Endothelial cell of umbilical vein (primary cell): ENCODE data around the gene PPFIBP1. TPM values are rescaled to one million over a fixed set of nuclear protein-coding genes. Genes with fewer than 3 reads are reported as not detected.
"Not testable (repeated sequence)": the region's sequence is repeated elsewhere in the genome, so short reads cannot be mapped to it uniquely, and the experiment has no call there.

Source experiments
- BruUV-seq: library from RNA; stranded (reverse); fragments of 400-500 nt; replicated peaks from 2 replicates; lab custom pipeline; 2021; lab: Mats Ljungman, UMichigan
- CTCF ChIA-PET: fragments of 300-600, 350-600 bp; sonication (Branson Sonifier 250); formaldehyde crosslinking; loops from one replicate; lab custom pipeline; 2021; ENCODE audit warnings: antibody characterized with exemption, inconsistent platforms; lab: Charles Lee
- POLR2A ChIA-PET: fragments of 300-600, 350-600 bp; sonication (Branson Sonifier 250); formaldehyde crosslinking; loops from one replicate; lab custom pipeline; 2021; ENCODE audit warnings: antibody characterized with exemption, inconsistent platforms; lab: Charles Lee
- DNase-seq: peaks from one replicate; pipeline ENCODE4 v3.0.0-alpha.2; 2011; ENCODE audit warnings: low read depth, low spot score
- FAIRE-seq: peaks from 2 replicates; lab custom pipeline; 2011; peaks lifted over from hg19 to GRCh38; lab: Jason Lieb, UNC
- H2AFZ ChIP-seq: 2 replicates; pipeline ENCODE4 v1.6.0; 2012; ENCODE audit warnings: low read depth, low read length, control low read depth, inconsistent platforms
- H3K27ac ChIP-seq: 2 replicates; pipeline ENCODE4 v1.5.1; 2011; ENCODE audit warnings: low read depth, mild to moderate bottlenecking, control low read depth, low read length, moderate library complexity; ENCODE audit not compliant: insufficient read depth
- H3K27me3 ChIP-seq, 2 experiments: 2 replicates each; pipeline versions ENCODE4 v1.6.0 to v1.6.1; 2011; ENCODE audit warnings: low read length in 2 of 2, mixed read lengths in 1 of 2; ENCODE audit not compliant: control insufficient read depth in 2 of 2, insufficient read depth in 2 of 2
- H3K36me3 ChIP-seq, 2 experiments: 2 replicates in 1 of 2; 3 replicates in 1 of 2; pipeline ENCODE4 v1.5.1; 2011; ENCODE audit warnings: low read length in 2 of 2, mild to moderate bottlenecking in 1 of 2, moderate library complexity in 1 of 2; ENCODE audit not compliant: control insufficient read depth in 2 of 2, insufficient read depth in 2 of 2; ENCODE audit errors: extremely low read depth in 1 of 2
- H3K4me1 ChIP-seq: 3 replicates; pipeline ENCODE4 v1.5.1; 2011; ENCODE audit warnings: mild to moderate bottlenecking, low read length; ENCODE audit not compliant: control insufficient read depth, insufficient read depth; ENCODE audit errors: extremely low read depth
- H3K4me2 ChIP-seq: 2 replicates; pipeline ENCODE4 v1.6.1; 2011; ENCODE audit warnings: low read length, control low read depth, mixed read lengths; ENCODE audit not compliant: insufficient read depth
- H3K4me3 ChIP-seq, 3 experiments: fragments of 200-600 bp in 1 of 3; sonication (generic), shearing (Covaris generic) in 1 of 3; replicated peaks in 1 of 3; 2 replicates each; pipeline ENCODE4 v1.5.1; 2011 to 2016; ENCODE audit warnings: control low read depth in 3 of 3, low read length in 3 of 3, mild to moderate bottlenecking in 2 of 3, inconsistent platforms in 1 of 3, low read depth in 1 of 3, moderate library complexity in 1 of 3; ENCODE audit not compliant: insufficient read depth in 1 of 3
- H3K79me2 ChIP-seq: 2 replicates; pipeline ENCODE4 v1.6.0; 2012; ENCODE audit warnings: low read length, inconsistent platforms; ENCODE audit not compliant: control insufficient read depth, insufficient read depth
- H3K9ac ChIP-seq: replicated peaks from 2 replicates; pipeline ENCODE3; 2011; ENCODE audit warnings: low read length, control low read depth; ENCODE audit not compliant: insufficient read depth; ENCODE audit errors: extremely low read depth
- H3K9me1 ChIP-seq: replicated peaks from 3 replicates; pipeline ENCODE4 v1.6.0; 2011; ENCODE audit warnings: mild to moderate bottlenecking, low read length; ENCODE audit not compliant: control insufficient read depth, insufficient read depth; ENCODE audit errors: extremely low read depth
- H3K9me3 ChIP-seq: replicated peaks from 2 replicates; pipeline ENCODE4 v1.5.1; 2012; ENCODE audit warnings: low read length, inconsistent platforms; ENCODE audit not compliant: control insufficient read depth, insufficient read depth
- H4K20me1 ChIP-seq: replicated peaks from 2 replicates; pipeline ENCODE3; 2011; ENCODE audit warnings: mild to moderate bottlenecking, low read length; ENCODE audit not compliant: control insufficient read depth, insufficient read depth; ENCODE audit errors: extremely low read depth
- EZH2 ChIP-seq: IDR thresholded peaks from 2 replicates; pipeline ENCODE4 v1.6.1; 2012; ENCODE audit warnings: borderline replicate concordance, low read depth, mild to moderate bottlenecking, moderate library complexity, low read length, inconsistent platforms; ENCODE audit not compliant: severe bottlenecking
- FOS ChIP-seq: IDR thresholded peaks from 2 replicates; pipeline ENCODE4 v1.6.1; 2011; ENCODE audit warnings: mild to moderate bottlenecking, low read length, moderate library complexity, borderline replicate concordance; ENCODE audit not compliant: insufficient read depth
- GATA2 ChIP-seq: IDR thresholded peaks from 2 replicates; pipeline ENCODE4 v1.7.0; 2011; ENCODE audit warnings: low read depth, mild to moderate bottlenecking, moderate library complexity, mixed read lengths, low read length; ENCODE audit not compliant: insufficient read length, insufficient read depth
- JUN ChIP-seq: IDR thresholded peaks from 2 replicates; pipeline ENCODE4 v1.6.1; 2011; ENCODE audit warnings: borderline replicate concordance, low read depth; ENCODE audit not compliant: insufficient read length, insufficient read depth
- MYC ChIP-seq: IDR thresholded peaks from one replicate; pipeline ENCODE4 v1.6.1; 2011; ENCODE audit warnings: mild to moderate bottlenecking, low read depth, low read length
- POLR2A ChIP-seq: IDR thresholded peaks from 2 replicates; pipeline ENCODE4 v1.6.1; 2012; ENCODE audit warnings: low read depth, mild to moderate bottlenecking, control low read depth, low read length
- POLR2AphosphoS5 ChIP-seq: IDR thresholded peaks from 2 replicates; pipeline ENCODE4 v1.6.1; 2012; ENCODE audit warnings: low read depth, mild to moderate bottlenecking, control low read depth, low read length, moderate library complexity; ENCODE audit not compliant: insufficient read depth
- dilution Hi-C: fragments of 300-500 bp; cut with MboI; formaldehyde crosslinking; loops from one replicate; pipeline ENCODE4 v1.15.0; 2019; ENCODE audit warnings: low sequenced_read_pairs; ENCODE audit not compliant: extremely low pct_ligation_motif_present
- intact Hi-C: fragments of 100-400 bp; cut with micrococcal nuclease; formaldehyde crosslinking; loops from one replicate; pipeline ENCODE4 v1.10.0; 2022
- polyA plus RNA-seq, 4 experiments: library from polyadenylated mRNA; depleted of rRNA in 3 of 4; stranded (reverse) in 3 of 4; unstranded in 1 of 4; fragments of >200 nt; gene quantifications; 2 replicates each; pipeline versions ENCODE4 v1.2.1 to v1.2.3, GENCODE V29; 2011 to 2012; ENCODE audit warnings: missing spikeins in 1 of 4
- total RNA-seq: library from RNA; stranded (reverse); gene quantifications from 2 replicates; pipeline ENCODE4 v1.2.3, GENCODE V29; 2021
- TF ChIP-seq, protein P1 (sequence below): IDR thresholded peaks from 2 replicates; pipeline ENCODE4 v1.6.1; 2011; ENCODE audit not compliant: insufficient read depth, insufficient read length
- TF ChIP-seq, protein P2 (sequence below), 2 donors: IDR thresholded peaks; 1 replicate in 1 of 2; 2 replicates in 1 of 2; pipeline ENCODE4 v1.5.1; 2011; ENCODE audit warnings: low read length in 2 of 2, mild to moderate bottlenecking in 2 of 2, moderate library complexity in 2 of 2, control low read depth in 1 of 2, inconsistent platforms in 1 of 2, low read depth in 1 of 2; ENCODE audit not compliant: insufficient read depth in 1 of 2; ENCODE audit errors: extremely low read depth in 1 of 2

PPFIBP1 gene
- total and polyA plus RNA-seq, 2 donors (not counting 3 experiments of a cell fraction or from before 2014, with no cell fraction given) = 45.5 to 154 TPM

DNA sequence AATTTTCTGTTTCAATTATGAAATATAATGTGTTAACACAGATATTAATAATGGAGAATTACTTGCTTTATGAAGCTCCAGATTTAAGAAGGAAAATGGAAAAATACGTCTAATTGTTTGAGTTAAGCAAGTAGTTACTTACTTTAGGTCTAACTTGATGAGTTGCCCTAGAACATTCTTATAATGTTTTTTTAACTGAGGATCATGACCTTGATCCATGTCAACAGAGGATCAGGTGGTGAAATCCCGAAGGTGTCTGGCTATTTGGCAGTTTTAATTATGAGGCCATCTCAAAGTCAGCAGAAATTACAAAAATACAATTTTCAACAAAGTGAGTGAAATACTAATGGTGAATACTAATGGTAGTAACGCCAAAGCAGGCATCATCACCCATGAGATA, 115.3 kb downstream of the PPFIBP1 start:
- no peak overlapping the region for H3K27ac ChIP-seq

DNA sequence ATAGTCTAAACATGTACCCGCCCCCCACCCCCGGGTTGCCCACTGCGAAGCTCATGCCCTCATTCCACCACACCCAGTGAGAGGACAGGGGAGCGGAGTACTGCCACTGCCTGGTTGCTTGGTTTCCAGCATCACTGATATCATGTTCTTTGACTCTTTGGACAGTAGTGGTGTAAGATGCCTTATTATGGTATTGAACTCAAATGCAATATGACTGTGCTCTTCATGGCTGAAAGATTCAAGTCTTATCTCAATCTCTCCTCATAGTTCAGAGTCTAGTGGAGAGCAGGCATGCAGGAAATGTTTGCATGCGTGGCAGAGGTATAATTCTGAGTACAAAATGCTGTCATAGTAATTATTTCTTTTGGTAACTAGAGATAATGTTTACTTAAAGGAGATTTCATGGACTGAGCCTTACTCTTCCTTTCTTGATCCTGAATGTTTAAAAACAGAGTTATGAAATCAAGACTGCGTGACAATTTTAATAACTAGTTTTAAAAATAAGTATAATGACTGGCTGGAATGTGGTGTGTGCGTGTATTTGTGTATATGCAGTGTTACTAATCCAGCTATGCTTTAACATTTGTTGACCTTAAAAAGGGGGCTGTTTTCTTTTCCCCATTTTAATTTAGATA, 116.7 kb downstream of the PPFIBP1 start:
- H3K9me3 ChIP-seq, H3K36me3 ChIP-seq, H3K27ac ChIP-seq, POLR2A ChIA-PET, H3K27me3 ChIP-seq, H3K9me1 ChIP-seq, H2AFZ ChIP-seq, DNase-seq, intact Hi-C loops, H3K9ac ChIP-seq, BruUV-seq, H3K4me2 ChIP-seq, H3K4me3 ChIP-seq, dilution Hi-C loops, FAIRE-seq, H4K20me1 ChIP-seq: not testable (repeated sequence)
- H3K4me1 ChIP-seq = peaks cover 23% of the 10 kb centered on the region
- H3K79me2 ChIP-seq = peaks cover 17% of the 10 kb centered on the region
- CTCF ChIA-PET = interaction anchor here (0.9 kb wide), 1 partner anchor 216 kb away, joined by 3 read pairs; no protein-coding TSS in a partner anchor

More for the DNA sequence above, 115.3 kb downstream of the PPFIBP1 start:
- BruUV-seq = no TSS peak
- FAIRE-seq = no peak
- Histone ChIP-seq H3K4me1 (peaks cover 9% of the 10 kb centered on the region), H3K4me2 (no peak overlapping the region), H3K79me2 (peaks cover 17% of the 10 kb centered on the region), H3K27me3 (no peaks in the 10 kb centered on the region), H3K36me3 (peaks cover 0 to 5% of the 10 kb centered on the region in 2 experiments), H3K4me3 (no peak overlapping the region), H2AFZ (no peak overlapping the region), H3K9ac (no peak overlapping the region), H3K9me3 (no peaks in the 10 kb centered on the region), H4K20me1 (no peaks in the 10 kb centered on the region), H3K9me1 (no peaks in the 10 kb centered on the region)
- dilution Hi-C loops (no loop called here), intact Hi-C loops (no loop called here)
- ChIA-PET POLR2A (no interaction called here), CTCF (interaction anchor here (1.1 kb wide), 1 partner anchor 205 kb away, joined by 3 read pairs; no protein-coding TSS in a partner anchor)
- TF ChIP-seq, protein P1, sequence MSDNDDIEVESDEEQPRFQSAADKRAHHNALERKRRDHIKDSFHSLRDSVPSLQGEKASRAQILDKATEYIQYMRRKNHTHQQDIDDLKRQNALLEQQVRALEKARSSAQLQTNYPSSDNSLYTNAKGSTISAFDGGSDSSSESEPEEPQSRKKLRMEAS = no peak
- TF ChIP-seq POLR2A = no peak
- TF ChIP-seq, protein P2, sequence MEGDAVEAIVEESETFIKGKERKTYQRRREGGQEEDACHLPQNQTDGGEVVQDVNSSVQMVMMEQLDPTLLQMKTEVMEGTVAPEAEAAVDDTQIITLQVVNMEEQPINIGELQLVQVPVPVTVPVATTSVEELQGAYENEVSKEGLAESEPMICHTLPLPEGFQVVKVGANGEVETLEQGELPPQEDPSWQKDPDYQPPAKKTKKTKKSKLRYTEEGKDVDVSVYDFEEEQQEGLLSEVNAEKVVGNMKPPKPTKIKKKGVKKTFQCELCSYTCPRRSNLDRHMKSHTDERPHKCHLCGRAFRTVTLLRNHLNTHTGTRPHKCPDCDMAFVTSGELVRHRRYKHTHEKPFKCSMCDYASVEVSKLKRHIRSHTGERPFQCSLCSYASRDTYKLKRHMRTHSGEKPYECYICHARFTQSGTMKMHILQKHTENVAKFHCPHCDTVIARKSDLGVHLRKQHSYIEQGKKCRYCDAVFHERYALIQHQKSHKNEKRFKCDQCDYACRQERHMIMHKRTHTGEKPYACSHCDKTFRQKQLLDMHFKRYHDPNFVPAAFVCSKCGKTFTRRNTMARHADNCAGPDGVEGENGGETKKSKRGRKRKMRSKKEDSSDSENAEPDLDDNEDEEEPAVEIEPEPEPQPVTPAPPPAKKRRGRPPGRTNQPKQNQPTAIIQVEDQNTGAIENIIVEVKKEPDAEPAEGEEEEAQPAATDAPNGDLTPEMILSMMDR (IDR thresholded peaks at IDR 0.05; ENCODE audit: extremely low read depth in 1 of 2, insufficient read depth in 1 of 2, low read depth in 1 of 2, low read length in 2 of 2) = no peak
- TF ChIP-seq POLR2AphosphoS5 = no peak
- TF ChIP-seq EZH2 = no peak
- TF ChIP-seq FOS = no peak
- TF ChIP-seq JUN = no peak
- TF ChIP-seq MYC = no peak
- no peak for TF ChIP-seq GATA2
- DNase-seq = no peak
